K562 (cell line): ENCODE results near the gene ZNF135.

Experiments used
- CTCF ChIP-seq, 3 experiments: IDR thresholded peaks in 2 of 3; conservative IDR thresholded peaks in 1 of 3; 2 replicates each; pipeline ENCODE4 v1.5.1; 2011 to 2012; ENCODE audit warnings: low read length in 3 of 3, mild to moderate bottlenecking in 3 of 3, control low read depth in 2 of 3, improper control_type of control experiment in 1 of 3, inconsistent platforms in 1 of 3, low read depth in 1 of 3, mixed read lengths in 1 of 3, moderate library complexity in 1 of 3; ENCODE audit not compliant: insufficient read depth in 2 of 3
- ELF4 ChIP-seq: fragments of 450-650 bp; formaldehyde crosslinking; IDR thresholded peaks from 2 replicates; pipeline ENCODE4 v1.4.0; 2022; ENCODE audit warnings: missing genetic modification characterization
- FOXP4 ChIP-seq: sonication (generic); formaldehyde crosslinking; IDR thresholded peaks from 2 replicates; pipeline ENCODE4 v1.8.0; 2022; ENCODE audit warnings: mild to moderate bottlenecking, missing genetic modification reagents, borderline replicate concordance
- SIRT6 ChIP-seq: IDR thresholded peaks from one replicate; pipeline ENCODE4 v1.6.1; 2012; ENCODE audit warnings: low read depth, mild to moderate bottlenecking, control low read depth, inconsistent platforms, low read length, moderate library complexity

DNA sequence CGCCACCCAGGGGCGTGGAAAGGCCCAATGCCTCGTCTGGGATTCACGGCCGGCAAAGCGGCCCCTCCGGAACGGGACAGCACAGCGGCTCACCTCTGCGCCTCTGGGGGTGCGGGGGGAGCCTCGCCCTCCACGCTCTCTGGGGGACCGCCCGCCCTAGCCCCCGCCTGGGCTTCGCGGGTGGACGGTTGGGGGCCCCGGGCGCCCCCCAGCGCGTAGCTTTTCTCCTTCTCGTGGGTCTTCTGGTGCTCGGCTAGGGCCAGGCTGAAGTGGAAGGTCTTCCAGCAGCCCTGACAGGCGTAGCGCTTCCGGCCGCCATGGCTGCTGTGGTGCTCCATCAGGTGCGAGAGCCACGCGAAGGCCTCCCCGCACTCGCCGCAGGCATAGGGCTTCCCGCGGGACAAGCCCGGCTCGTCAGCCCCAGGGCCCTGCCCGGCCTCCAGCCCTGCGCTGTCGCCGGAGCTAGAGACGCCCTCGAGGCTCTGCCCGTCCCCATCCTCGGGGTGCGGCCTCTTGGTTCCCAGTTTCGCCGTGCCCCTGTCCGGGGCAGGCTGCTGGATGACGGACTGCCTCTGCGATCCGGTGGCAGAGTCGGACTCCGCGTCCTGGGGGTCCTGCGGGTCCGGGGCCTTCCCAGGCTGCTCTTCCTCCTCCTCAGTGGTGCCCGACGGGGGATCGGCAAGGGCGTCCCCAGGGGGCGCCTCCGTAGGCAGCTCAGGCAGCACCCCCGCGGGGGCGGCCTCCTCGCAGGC is 25.7 kb downstream of the ZNF135 start:
- TF ChIP-seq SIRT6 (no peak), FOXP4 (CRISPR knock-in tag) (no peak), CTCF (IDR thresholded peaks at IDR 0.05 in 2 of 3, conservative IDR thresholded peaks at IDR 0.05 in 1 of 3; ENCODE audit: insufficient read depth in 2 of 3, low read depth in 1 of 3, low read length in 3 of 3) (no peak), ELF4 (no peak)
